Measurements from ENCODE around the gene PLXNB2. TPM values are rescaled to one million over a fixed set of nuclear protein-coding genes. Genes with fewer than 3 reads are reported as not detected.

PLXNB2 gene
- total and polyA plus RNA-seq, 2 of the 4 experiments (the other 2 are of a cell fraction) = 73.1 to 202 TPM

- no peak overlapping the region for H2BK5ac ChIP-seq (ENCODE audit: low read depth, low read length, poor library complexity, severe bottlenecking)
- no peak overlapping the region for H4K5ac ChIP-seq (ENCODE audit: low read depth, low read length)
- H2AK9ac ChIP-seq (replicated peaks; ENCODE audit: low read depth, low read length, poor library complexity) = no peak overlapping the region
- H3K27me3 ChIP-seq (ENCODE audit: control insufficient read depth, insufficient read depth, low read length) = no peaks in the 10 kb centered on the region; the same call in 1 of the 2 replicates
- dilution Hi-C loops (cut with HindIII; ENCODE audit: low sequenced_read_pairs, unreplicated experiment) (no loop called here), intact Hi-C loops (cut with micrococcal nuclease) (no loop called here), in situ Hi-C loops (cut with MboI; ENCODE audit: low sequenced_read_pairs) (loop anchor here (10.0 kb wide), 1 partner anchor 49 kb away; the partner anchor contains the start of gene MAPK11)
- ATAC-seq (ENCODE audit: low read depth) (no peak), DNase-seq (no peak)
- no peaks in the 10 kb centered on the region for H4K20me1 ChIP-seq (ENCODE audit: insufficient read depth, low read length)
- peaks cover 7% of the 10 kb centered on the region for H3K9me1 ChIP-seq (ENCODE audit: insufficient read depth, low read length)
- H2AFZ ChIP-seq (replicated peaks; ENCODE audit: low read length, poor library complexity) = no peak overlapping the region
- peaks cover 11 to 26% of the 10 kb centered on the region in 2 experiments for H3K79me1 ChIP-seq (ENCODE audit: low read depth in 1 of 2, low read length in 2 of 2)
- no peak overlapping the region for H2BK120ac ChIP-seq (ENCODE audit: low read depth, low read length)
- H3K14ac ChIP-seq (replicated peaks; ENCODE audit: low read depth, low read length) = no peak overlapping the region
- no peak overlapping the region for H3K56ac ChIP-seq (ENCODE audit: extremely low read depth, insufficient read depth, low read length)
- POLR2A ChIA-PET (ENCODE audit: unreplicated experiment) = interaction anchor here (1.9 kb wide), 1 partner anchor 15 kb away, joined by 4 read pairs; no protein-coding TSS in a partner anchor
- H4K8ac ChIP-seq (ENCODE audit: low read depth in 2 of 2, low read length in 2 of 2) = no peak overlapping the region
- peaks cover 6% of the 10 kb centered on the region for H3K4me1 ChIP-seq (ENCODE audit: control insufficient read depth, insufficient read depth, low read length)
- H3K9me3 ChIP-seq (ENCODE audit: control insufficient read depth, insufficient read depth, low read length) = no peaks in the 10 kb centered on the region
- H2BK20ac ChIP-seq (ENCODE audit: low read depth, low read length) = no peak overlapping the region
- H3K4me3 ChIP-seq (ENCODE audit: insufficient read depth, low read depth, low read length) = no peak overlapping the region
- H3K36me3 ChIP-seq (ENCODE audit: control insufficient read depth, insufficient read depth, low read length) = no peaks in the 10 kb centered on the region
- no peak overlapping the region for H3K18ac ChIP-seq (ENCODE audit: low read depth, low read length)
- BruUV-seq (replicated peaks) = no TSS peak
- TF ChIP-seq CHD1 (IDR thresholded peaks at IDR 0.05; ENCODE audit: low read depth, low read length) (no peak), POLR2A (IDR thresholded peaks at IDR 0.05; ENCODE audit: low read depth, low read length) (no peak), RCOR1 (IDR thresholded peaks at IDR 0.05; ENCODE audit: insufficient replicate concordance, low read length) (no peak), MAZ (IDR thresholded peaks at IDR 0.05; ENCODE audit: borderline replicate concordance, low read depth, low read length) (no peak), CTCF (conservative IDR thresholded peaks at IDR 0.05; ENCODE audit: low read depth, low read length) (no peak), RFX5 (IDR thresholded peaks at IDR 0.05; ENCODE audit: low read depth, low read length) (no peak), NFE2L2 (IDR thresholded peaks at IDR 0.05; ENCODE audit: low read depth, low read length) (no peak)
- H3K23ac ChIP-seq (ENCODE audit: low read depth, low read length) = no peak overlapping the region
- H3K27ac ChIP-seq (ENCODE audit: insufficient read depth, low read length) = no peak overlapping the region
- H3K4me2 ChIP-seq (ENCODE audit: low read depth, low read length) = no peak overlapping the region
- no peak overlapping the region for H2BK15ac ChIP-seq (ENCODE audit: low read depth, low read length)
- CTCF ChIA-PET = no interaction called here
- H3K4ac ChIP-seq (ENCODE audit: low read depth, low read length) = no peak overlapping the region
- H2AK5ac ChIP-seq (ENCODE audit: low read depth, low read length) = no peak overlapping the region
- WGBS, 2 experiments (ENCODE audit: extremely low coverage in 2 of 2, insufficient read length in 1 of 2) = 33% methylated on average over 1 of the region's 5 CpGs; no CpG with 5 or more reads in 1 of the 2 experiments
- H3K9ac ChIP-seq (ENCODE audit: low read depth, low read length) = no peak overlapping the region
- no peak overlapping the region for H4K91ac ChIP-seq (ENCODE audit: insufficient read depth, low read depth, low read length)
Measured at GRCh38 chr22:50323900-50324299, 16.5 kb upstream of the PLXNB2 start.
